Endothelial cell of umbilical vein (primary cell): ENCODE measurements around the gene GJD2. TPM values are rescaled to one million over a fixed set of nuclear protein-coding genes. Genes with fewer than 3 reads are reported as not detected.

Source experiments
- BruUV-seq: library from RNA; stranded (reverse); fragments of 400-500 nt; replicated peaks from 2 replicates; lab custom pipeline; 2021; lab: Mats Ljungman, UMichigan
- CTCF ChIA-PET: fragments of 300-600, 350-600 bp; sonication (Branson Sonifier 250); formaldehyde crosslinking; loops from one replicate; lab custom pipeline; 2021; ENCODE audit warnings: antibody characterized with exemption, inconsistent platforms; lab: Charles Lee
- POLR2A ChIA-PET: fragments of 300-600, 350-600 bp; sonication (Branson Sonifier 250); formaldehyde crosslinking; loops from one replicate; lab custom pipeline; 2021; ENCODE audit warnings: antibody characterized with exemption, inconsistent platforms; lab: Charles Lee
- DNase-seq: peaks from one replicate; pipeline ENCODE4 v3.0.0-alpha.2; 2011; ENCODE audit warnings: low read depth, low spot score
- FAIRE-seq: peaks from 2 replicates; lab custom pipeline; 2011; peaks lifted over from hg19 to GRCh38; lab: Jason Lieb, UNC
- H2AFZ ChIP-seq: 2 replicates; pipeline ENCODE4 v1.6.0; 2012; ENCODE audit warnings: low read depth, low read length, control low read depth, inconsistent platforms
- H3K27ac ChIP-seq: 2 replicates; pipeline ENCODE4 v1.5.1; 2011; ENCODE audit warnings: low read depth, mild to moderate bottlenecking, control low read depth, low read length, moderate library complexity; ENCODE audit not compliant: insufficient read depth
- H3K27me3 ChIP-seq, 2 experiments: 2 replicates each; pipeline versions ENCODE4 v1.6.0 to v1.6.1; 2011; ENCODE audit warnings: low read length in 2 of 2, mixed read lengths in 1 of 2; ENCODE audit not compliant: control insufficient read depth in 2 of 2, insufficient read depth in 2 of 2
- H3K36me3 ChIP-seq, 2 experiments: 2 replicates in 1 of 2; 3 replicates in 1 of 2; pipeline ENCODE4 v1.5.1; 2011; ENCODE audit warnings: low read length in 2 of 2, mild to moderate bottlenecking in 1 of 2, moderate library complexity in 1 of 2; ENCODE audit not compliant: control insufficient read depth in 2 of 2, insufficient read depth in 2 of 2; ENCODE audit errors: extremely low read depth in 1 of 2
- H3K4me1 ChIP-seq: 3 replicates; pipeline ENCODE4 v1.5.1; 2011; ENCODE audit warnings: mild to moderate bottlenecking, low read length; ENCODE audit not compliant: control insufficient read depth, insufficient read depth; ENCODE audit errors: extremely low read depth
- H3K4me2 ChIP-seq: 2 replicates; pipeline ENCODE4 v1.6.1; 2011; ENCODE audit warnings: low read length, control low read depth, mixed read lengths; ENCODE audit not compliant: insufficient read depth
- H3K4me3 ChIP-seq, 3 experiments: fragments of 200-600 bp in 1 of 3; sonication (generic), shearing (Covaris generic) in 1 of 3; replicated peaks in 1 of 3; 2 replicates each; pipeline ENCODE4 v1.5.1; 2011 to 2016; ENCODE audit warnings: control low read depth in 3 of 3, low read length in 3 of 3, mild to moderate bottlenecking in 2 of 3, inconsistent platforms in 1 of 3, low read depth in 1 of 3, moderate library complexity in 1 of 3; ENCODE audit not compliant: insufficient read depth in 1 of 3
- H3K79me2 ChIP-seq: 2 replicates; pipeline ENCODE4 v1.6.0; 2012; ENCODE audit warnings: low read length, inconsistent platforms; ENCODE audit not compliant: control insufficient read depth, insufficient read depth
- H3K9ac ChIP-seq: replicated peaks from 2 replicates; pipeline ENCODE3; 2011; ENCODE audit warnings: low read length, control low read depth; ENCODE audit not compliant: insufficient read depth; ENCODE audit errors: extremely low read depth
- H3K9me1 ChIP-seq: replicated peaks from 3 replicates; pipeline ENCODE4 v1.6.0; 2011; ENCODE audit warnings: mild to moderate bottlenecking, low read length; ENCODE audit not compliant: control insufficient read depth, insufficient read depth; ENCODE audit errors: extremely low read depth
- H3K9me3 ChIP-seq: replicated peaks from 2 replicates; pipeline ENCODE4 v1.5.1; 2012; ENCODE audit warnings: low read length, inconsistent platforms; ENCODE audit not compliant: control insufficient read depth, insufficient read depth
- H4K20me1 ChIP-seq: replicated peaks from 2 replicates; pipeline ENCODE3; 2011; ENCODE audit warnings: mild to moderate bottlenecking, low read length; ENCODE audit not compliant: control insufficient read depth, insufficient read depth; ENCODE audit errors: extremely low read depth
- CTCF ChIP-seq, 2 donors: IDR thresholded peaks; 1 replicate in 1 of 2; 2 replicates in 1 of 2; pipeline ENCODE4 v1.5.1; 2011; ENCODE audit warnings: low read length in 2 of 2, mild to moderate bottlenecking in 2 of 2, moderate library complexity in 2 of 2, control low read depth in 1 of 2, inconsistent platforms in 1 of 2, low read depth in 1 of 2; ENCODE audit not compliant: insufficient read depth in 1 of 2; ENCODE audit errors: extremely low read depth in 1 of 2
- EZH2 ChIP-seq: IDR thresholded peaks from 2 replicates; pipeline ENCODE4 v1.6.1; 2012; ENCODE audit warnings: borderline replicate concordance, low read depth, mild to moderate bottlenecking, moderate library complexity, low read length, inconsistent platforms; ENCODE audit not compliant: severe bottlenecking
- JUN ChIP-seq: IDR thresholded peaks from 2 replicates; pipeline ENCODE4 v1.6.1; 2011; ENCODE audit warnings: borderline replicate concordance, low read depth; ENCODE audit not compliant: insufficient read length, insufficient read depth
- MAX ChIP-seq: IDR thresholded peaks from 2 replicates; pipeline ENCODE4 v1.6.1; 2011; ENCODE audit not compliant: insufficient read depth, insufficient read length
- MYC ChIP-seq: IDR thresholded peaks from one replicate; pipeline ENCODE4 v1.6.1; 2011; ENCODE audit warnings: mild to moderate bottlenecking, low read depth, low read length
- POLR2A ChIP-seq: IDR thresholded peaks from 2 replicates; pipeline ENCODE4 v1.6.1; 2012; ENCODE audit warnings: low read depth, mild to moderate bottlenecking, control low read depth, low read length
- POLR2AphosphoS5 ChIP-seq: IDR thresholded peaks from 2 replicates; pipeline ENCODE4 v1.6.1; 2012; ENCODE audit warnings: low read depth, mild to moderate bottlenecking, control low read depth, low read length, moderate library complexity; ENCODE audit not compliant: insufficient read depth
- dilution Hi-C: fragments of 300-500 bp; cut with MboI; formaldehyde crosslinking; loops from one replicate; pipeline ENCODE4 v1.15.0; 2019; ENCODE audit warnings: low sequenced_read_pairs; ENCODE audit not compliant: extremely low pct_ligation_motif_present
- intact Hi-C: fragments of 100-400 bp; cut with micrococcal nuclease; formaldehyde crosslinking; loops from one replicate; pipeline ENCODE4 v1.10.0; 2022
- polyA plus RNA-seq, 4 experiments: library from polyadenylated mRNA; depleted of rRNA in 3 of 4; stranded (reverse) in 3 of 4; unstranded in 1 of 4; fragments of >200 nt; gene quantifications; 2 replicates each; pipeline versions ENCODE4 v1.2.1 to v1.2.3, GENCODE V29; 2011 to 2012; ENCODE audit warnings: missing spikeins in 1 of 4
- total RNA-seq: library from RNA; stranded (reverse); gene quantifications from 2 replicates; pipeline ENCODE4 v1.2.3, GENCODE V29; 2021

The GJD2 gene
- total and polyA plus RNA-seq, 2 donors (not counting 3 experiments of a cell fraction or from before 2014, with no cell fraction given), result not detected

GRCh38 chr15:34725556-34725955 lies 29.2 kb downstream of the GJD2 start:
- ChIA-PET CTCF (no interaction called here), POLR2A (interaction anchor here (0.6 kb wide), 1 partner anchor 152 kb away, joined by 8 read pairs; no protein-coding TSS in a partner anchor)
- no peaks in the 10 kb centered on the region for H3K9me3 ChIP-seq
- TF ChIP-seq JUN (no peak), POLR2AphosphoS5 (no peak), MYC (no peak), CTCF (IDR thresholded peaks at IDR 0.05; ENCODE audit: extremely low read depth in 1 of 2, insufficient read depth in 1 of 2, low read depth in 1 of 2, low read length in 2 of 2) (no peak), MAX (no peak), POLR2A (no peak), EZH2 (no peak)
- DNase-seq (no peak), FAIRE-seq (no peak)
- intact Hi-C loops, result no loop called here
- no peaks in the 10 kb centered on the region for H3K79me2 ChIP-seq
- no TSS peak for BruUV-seq
- dilution Hi-C loops, result no loop called here
- peaks cover 11% of the 10 kb centered on the region for H3K4me1 ChIP-seq
- no peak overlapping the region for H3K4me3 ChIP-seq
- no peak overlapping the region for H3K4me2 ChIP-seq
- no peak overlapping the region for H2AFZ ChIP-seq
- no peaks in the 10 kb centered on the region for H4K20me1 ChIP-seq
- no peaks in the 10 kb centered on the region for H3K36me3 ChIP-seq
- H3K27ac ChIP-seq, result no peak overlapping the region
- no peaks in the 10 kb centered on the region for H3K9me1 ChIP-seq
- H3K27me3 ChIP-seq, result no peaks in the 10 kb centered on the region
- H3K9ac ChIP-seq, result no peak overlapping the region
